ENCODE data around the gene CPNE6.
"Not testable (repeated sequence)": the region's sequence is repeated elsewhere in the genome, so short reads cannot be mapped to it uniquely, and the experiment has no call there.

CPNE6 gene

GRCh38 chr14:24088095-24088494 lies 16.7 kb downstream of the CPNE6 start:
- no peak for DNase-seq

DNA sequence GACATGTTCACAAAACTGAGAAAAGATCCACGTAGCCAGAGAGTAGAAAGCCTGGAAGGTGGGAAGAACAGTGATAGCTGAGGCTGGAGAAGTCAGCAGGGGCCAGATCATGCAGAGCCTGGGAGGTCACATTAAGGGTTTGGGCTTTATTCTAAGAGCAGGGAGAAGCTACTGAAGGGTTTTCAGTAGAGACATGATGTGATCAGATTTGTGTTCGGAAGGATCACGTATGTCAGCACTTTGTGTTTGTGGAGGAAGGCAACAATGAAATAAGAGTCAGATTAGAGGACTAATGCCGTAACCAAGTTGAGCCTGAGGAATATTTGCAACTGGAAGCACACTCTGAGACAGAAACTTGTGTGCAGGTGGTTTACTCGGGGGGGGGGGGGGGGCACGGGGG lies 18.5 kb downstream of the CPNE6 start:
- no peak for DNase-seq

- no peak for DNase-seq
Measured at GRCh38 chr14:24092110-24092504, 20.7 kb downstream of the CPNE6 start.

DNA sequence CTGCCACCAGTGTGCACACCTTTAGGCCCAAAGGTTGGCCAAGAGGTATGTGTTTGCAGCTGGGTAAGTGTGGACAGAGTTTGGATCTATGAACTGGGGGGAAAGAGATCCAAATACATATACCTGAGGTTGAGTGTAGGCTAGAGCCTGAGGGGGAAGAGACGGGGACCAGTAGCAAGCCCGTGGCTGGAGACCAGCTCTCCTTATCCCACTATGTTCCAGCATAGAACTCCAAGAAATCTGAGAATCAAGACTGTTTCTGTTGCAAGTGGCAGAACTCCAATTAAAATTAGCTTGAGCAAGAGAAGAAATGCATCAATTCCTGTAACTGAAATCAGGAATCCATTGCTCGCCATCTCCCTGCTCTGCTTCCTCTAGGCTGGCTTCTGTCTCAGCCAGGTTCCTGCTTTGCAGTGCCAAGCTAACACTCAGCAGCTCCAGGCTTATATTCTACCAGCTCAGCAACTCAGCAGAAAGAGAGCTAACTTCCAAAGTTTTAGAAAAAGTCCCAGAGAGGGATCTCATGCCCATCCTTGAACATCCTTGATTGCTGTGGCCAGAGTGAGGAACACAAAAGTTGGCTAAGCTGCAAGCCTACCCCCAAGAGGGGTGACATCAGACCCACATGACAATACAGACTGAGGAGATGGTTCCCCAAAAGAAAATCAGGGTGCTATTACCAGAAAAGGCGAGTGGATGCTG lies 21.3 kb downstream of the CPNE6 start:
- DNase-seq = no peak

DNA sequence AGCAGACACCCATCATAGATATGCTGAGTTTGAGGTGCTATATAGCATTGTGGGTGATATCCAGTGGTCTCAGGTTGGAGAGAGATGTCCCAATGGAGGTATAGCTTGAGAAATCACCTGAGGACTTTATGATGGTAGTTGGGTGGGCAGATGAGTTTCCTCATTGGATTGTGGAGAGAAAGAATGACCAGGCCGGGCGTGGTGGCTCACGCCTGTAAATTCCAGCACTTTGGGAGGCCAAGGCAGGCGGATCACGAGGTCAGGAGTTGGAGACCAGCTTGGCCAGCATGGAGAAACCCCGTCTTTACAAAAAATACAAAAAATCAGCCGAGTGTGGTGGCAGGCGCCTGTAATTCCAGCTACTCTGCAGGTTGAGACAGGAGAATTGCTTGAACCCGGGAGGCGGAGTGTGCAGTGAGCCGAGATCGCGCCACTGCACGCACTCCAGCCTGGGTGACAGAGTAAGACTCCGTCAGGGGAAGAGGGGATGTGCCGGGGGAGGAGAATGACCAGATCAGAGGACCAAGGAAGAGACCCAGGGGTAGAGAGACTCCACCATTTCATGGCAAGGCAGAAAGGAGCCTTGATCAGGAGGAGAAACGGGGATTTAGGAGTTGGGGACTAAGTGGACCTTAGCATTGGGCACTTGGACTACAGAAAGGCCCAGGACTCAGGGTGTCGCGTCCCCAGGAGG lies 22.0 kb downstream of the CPNE6 start:
- DNase-seq = no peak

GRCh38 chr14:24093901-24094840 lies 22.8 kb downstream of the CPNE6 start, which contains the start of gene PCK2:
Gene PCK2 (plus strand): TSS chr14:24094311. CDS start chr14:24094406, 95 bp downstream.
- peak; percentile 73 for DNase-seq

DNA sequence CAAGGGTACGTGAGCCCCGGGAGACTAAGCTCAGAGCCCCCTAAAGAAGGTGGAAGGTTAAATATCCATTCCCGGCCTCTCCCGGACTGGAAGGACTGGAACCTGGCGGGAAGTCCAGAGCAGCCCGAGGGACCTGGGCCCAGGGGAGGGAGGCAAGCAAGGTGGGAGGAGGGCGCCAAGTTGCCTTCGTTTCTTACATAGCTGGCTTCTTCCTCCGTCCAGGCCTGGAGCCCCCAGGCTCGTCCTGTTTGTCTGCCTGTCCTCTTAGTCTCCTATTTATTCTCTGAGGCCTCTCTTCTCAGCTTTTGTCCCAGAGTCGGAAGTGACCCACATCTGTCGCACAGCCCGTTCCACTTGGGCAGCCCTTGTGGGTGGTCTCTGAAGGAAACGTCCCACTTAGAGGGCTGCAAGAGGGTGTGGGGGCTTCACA lies 23.5 kb downstream of the CPNE6 start:
- DNase-seq = no peak

- peak; percentile 40 for DNase-seq
Measured at GRCh38 chr14:24095271-24096068, 24.1 kb downstream of the CPNE6 start.

- no peak for DNase-seq
Measured at GRCh38 chr14:24096545-24097181, 25.3 kb downstream of the CPNE6 start.

GRCh38 chr14:24098229-24098926 lies 27.0 kb downstream of the CPNE6 start:
- DNase-seq = no peak

DNA sequence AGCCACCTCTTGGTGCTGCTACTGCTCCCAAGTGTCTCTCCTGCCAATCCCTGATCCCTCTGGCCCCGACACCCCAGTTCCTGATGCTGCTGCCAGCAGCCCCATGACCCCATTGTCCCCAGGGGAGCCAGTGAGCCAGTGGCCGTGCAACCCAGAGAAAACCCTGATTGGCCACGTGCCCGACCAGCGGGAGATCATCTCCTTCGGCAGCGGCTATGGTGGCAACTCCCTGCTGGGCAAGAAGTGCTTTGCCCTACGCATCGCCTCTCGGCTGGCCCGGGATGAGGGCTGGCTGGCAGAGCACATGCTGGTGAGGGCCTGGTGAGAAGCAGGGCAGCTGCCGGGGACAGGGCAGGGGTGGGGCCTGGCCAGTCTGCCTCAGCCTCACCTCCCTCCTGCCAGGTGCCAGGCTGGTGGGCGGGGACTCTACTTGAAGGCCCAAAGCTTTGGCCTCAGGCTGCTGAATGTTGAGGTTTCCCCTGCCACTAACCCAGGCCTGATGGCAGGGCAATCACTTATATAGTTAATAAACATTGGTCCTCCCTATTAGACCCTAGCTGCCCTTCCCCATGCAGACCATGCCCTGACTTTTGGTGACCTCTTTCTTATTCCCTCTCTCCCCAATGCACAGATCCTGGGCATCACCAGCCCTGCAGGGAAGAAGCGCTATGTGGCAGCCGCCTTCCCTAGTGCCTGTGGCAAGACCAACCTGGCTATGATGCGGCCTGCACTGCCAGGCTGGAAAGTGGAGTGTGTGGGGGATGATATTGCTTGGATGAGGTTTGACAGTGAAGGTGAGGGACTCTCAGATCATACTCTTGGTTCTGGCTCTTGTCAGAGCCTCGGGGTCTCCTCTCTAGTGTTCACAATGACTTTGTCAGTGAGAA lies 27.8 kb downstream of the CPNE6 start:
- no peak for DNase-seq

DNA sequence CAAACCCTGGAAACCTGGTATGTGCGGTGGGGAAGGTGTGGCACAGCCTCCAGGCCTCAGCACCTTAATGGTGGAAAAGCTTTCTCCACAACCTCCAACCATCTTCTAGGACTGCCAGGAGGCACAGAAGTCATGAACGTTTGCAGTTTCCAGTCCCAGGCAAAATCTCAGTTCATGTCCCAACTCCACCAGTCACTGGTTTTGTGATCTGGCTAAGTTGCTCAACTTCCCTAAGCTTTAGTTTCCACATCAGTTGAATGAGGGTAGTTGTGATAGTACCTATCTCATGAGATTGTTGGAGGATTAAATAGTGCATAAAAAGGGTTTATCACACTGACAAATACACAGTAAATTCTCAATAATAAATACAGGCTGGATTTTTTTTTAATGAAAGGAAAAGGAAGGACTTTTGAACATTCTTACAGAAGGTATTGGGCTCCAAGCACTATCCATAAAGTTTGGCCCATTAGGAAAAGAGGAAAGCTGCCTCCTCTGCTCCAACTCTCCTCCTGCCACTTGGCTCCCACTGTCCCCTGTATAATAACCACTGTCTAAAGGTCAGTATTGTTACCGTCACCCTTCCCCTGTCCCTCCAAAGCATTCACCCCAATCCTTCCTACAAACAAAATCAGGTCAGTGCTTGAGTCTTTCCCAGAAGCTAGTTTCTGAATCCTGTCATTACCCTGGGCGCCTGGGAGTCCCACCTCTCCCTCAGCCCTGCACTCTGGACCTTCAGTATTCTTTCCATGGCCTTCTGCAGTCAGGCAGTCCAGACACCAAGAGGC lies 29.0 kb downstream of the CPNE6 start:
- no peak for DNase-seq

DNA sequence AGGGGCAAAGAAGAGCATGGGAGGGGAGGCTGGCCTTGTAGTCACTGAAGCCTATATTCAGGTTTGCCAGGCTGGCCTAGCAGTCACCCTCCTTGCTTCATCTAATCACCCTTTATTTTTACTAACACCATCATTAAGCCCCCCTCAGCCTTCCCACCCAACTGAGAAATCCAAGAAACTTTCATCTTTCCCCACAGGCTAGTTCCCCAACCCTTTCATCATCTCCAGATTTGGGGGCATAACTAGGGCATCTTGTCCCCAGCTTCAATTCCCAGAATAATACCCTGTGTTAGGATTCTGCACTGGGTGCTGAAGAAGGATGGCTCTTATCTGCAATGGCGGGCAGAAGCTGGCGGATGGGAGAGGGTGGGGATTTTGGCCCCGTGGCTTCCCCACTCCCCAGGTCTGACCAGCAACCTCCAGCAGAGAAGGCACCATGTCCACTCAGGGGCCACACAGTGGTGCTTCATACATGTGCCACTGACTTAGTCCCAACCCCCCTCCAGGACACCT lies 29.7 kb downstream of the CPNE6 start:
- no peak for DNase-seq

DNA sequence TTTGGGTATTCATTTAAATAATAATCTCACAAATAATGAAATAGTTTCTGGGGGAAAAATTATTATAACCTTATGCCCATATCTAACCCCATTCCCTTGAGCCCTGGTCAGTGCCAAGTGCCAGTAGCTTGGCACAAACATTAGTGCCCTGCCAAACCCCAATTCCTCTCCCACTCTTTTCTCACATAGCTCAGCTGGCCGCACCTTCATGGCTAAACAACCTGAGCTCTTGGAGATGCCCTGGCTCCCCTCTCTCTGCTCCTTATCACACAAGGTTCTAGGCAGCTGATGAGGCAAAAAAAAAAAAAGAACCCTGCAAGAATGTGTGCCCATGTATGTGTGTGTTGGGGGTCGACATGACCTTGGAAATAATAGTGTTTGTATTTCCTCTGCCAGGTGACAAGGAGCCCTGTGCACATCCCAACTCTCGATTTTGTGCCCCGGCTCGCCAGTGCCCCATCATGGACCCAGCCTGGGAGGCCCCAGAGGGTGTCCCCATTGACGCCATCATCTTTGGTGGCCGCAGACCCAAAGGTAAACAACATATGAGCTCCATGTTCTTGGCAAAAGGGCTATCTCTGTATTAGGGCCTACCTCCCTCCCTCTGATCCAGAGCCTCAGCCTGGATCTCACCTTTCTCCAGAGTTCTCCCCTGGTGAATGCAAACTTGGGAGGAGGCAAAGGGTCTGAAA lies 31.1 kb downstream of the CPNE6 start:
- DNase-seq = no peak

GRCh38 chr14:24103451-24103850 lies 32.1 kb downstream of the CPNE6 start:
- no peak for DNase-seq

GRCh38 chr14:24105609-24106239 lies 34.4 kb downstream of the CPNE6 start:
- not testable (repeated sequence) for DNase-seq

GRCh38 chr14:24106672-24107271 lies 35.4 kb downstream of the CPNE6 start:
- no peak for DNase-seq

All from CD4-positive, alpha-beta T cell treated with Interleukin-12 subunit alpha and Interleukin-12 subunit beta, for 1 hour (primary cell).